Left lobe of liver (tissue), 1 donor: ENCODE results near the gene UBAP1. TPM values are rescaled to one million over a fixed set of nuclear protein-coding genes. Genes with fewer than 3 reads are reported as not detected.

Experiments used
- total RNA-seq: library from RNA; stranded (reverse); gene quantifications from one replicate; pipeline ENCODE4 v1.2.1, GENCODE V29; 2021
- donor health status: DM: no; HTN: yes; CAD: no.

The UBAP1 gene
- total RNA-seq, 1 donor from 2014 or later, result 28.4 TPM

Other genes starting within 250 kb of the UBAP1 start
- 10.8 TPM for gene UBAP2, start 130.2 kb upstream of the UBAP1 start, total RNA-seq
- 14.4 TPM for gene DCAF12, start 52.3 kb upstream of the UBAP1 start, total RNA-seq
- gene KIF24, start 150.2 kb downstream of the UBAP1 start, total RNA-seq, result 0.33 TPM
- 8.7 TPM for gene NUDT2, start 150.5 kb downstream of the UBAP1 start, total RNA-seq
- 76.2 TPM for gene MYORG, start 197.9 kb downstream of the UBAP1 start, total RNA-seq